ENCODE data around the gene PLEKHH1. TPM values are rescaled to one million over a fixed set of nuclear protein-coding genes. Genes with fewer than 3 reads are reported as not detected.

Gene PLEKHH1
- total and polyA plus RNA-seq, 3 donors from 2014 or later: 21.4 to 61.3 (median 49.1) TPM

GRCh38 chr14:67549734-67550133 lies 16.6 kb downstream of the PLEKHH1 start:
- no peak for DNase-seq
- Histone ChIP-seq H3K4me3 (no peak overlapping the region), H3K27ac (no peak overlapping the region), H3K36me3 (ENCODE audit: low read depth, missing control alignments) (no peaks in the 10 kb centered on the region), H3K4me1 (no peaks in the 10 kb centered on the region), H3K9me3 (no peaks in the 10 kb centered on the region), H3K27me3 (no peaks in the 10 kb centered on the region)
- WGBS, 2 donors: 87 to 89% methylated on average over 4 of the region's 4 CpGs
- intact Hi-C loops (cut with DNase I; ENCODE audit: low total_unique reads): no loop called here
- TF ChIP-seq CTCF (IDR thresholded peaks at IDR 0.05) (no peak), POLR2A (IDR thresholded peaks at IDR 0.05) (no peak)

GRCh38 chr14:67551123-67551522 lies 18.0 kb downstream of the PLEKHH1 start:
- TF ChIP-seq CTCF (IDR thresholded peaks at IDR 0.05) (no peak), POLR2A (IDR thresholded peaks at IDR 0.05) (no peak)
- 85 to 93% methylated on average over 3 of the region's 3 CpGs for WGBS, 2 donors
- Histone ChIP-seq H3K4me3 (no peak overlapping the region), H3K36me3 (ENCODE audit: low read depth, missing control alignments) (no peaks in the 10 kb centered on the region), H3K4me1 (no peaks in the 10 kb centered on the region), H3K27me3 (no peaks in the 10 kb centered on the region), H3K27ac (no peak overlapping the region), H3K9me3 (no peaks in the 10 kb centered on the region)
- intact Hi-C loops (cut with DNase I; ENCODE audit: low total_unique reads): no loop called here
- no peak for DNase-seq

- intact Hi-C loops (cut with DNase I; ENCODE audit: low total_unique reads): no loop called here
- TF ChIP-seq CTCF (IDR thresholded peaks at IDR 0.05) (no peak), POLR2A (IDR thresholded peaks at IDR 0.05) (no peak)
- no peaks in the 10 kb centered on the region for H3K4me1 ChIP-seq
- H3K27me3 ChIP-seq: no peaks in the 10 kb centered on the region
- H3K27ac ChIP-seq: no peak overlapping the region
- no peak for DNase-seq
- no peak overlapping the region for H3K4me3 ChIP-seq
- no peaks in the 10 kb centered on the region for H3K36me3 ChIP-seq (ENCODE audit: low read depth, missing control alignments)
- H3K9me3 ChIP-seq: no peaks in the 10 kb centered on the region
- WGBS, 2 donors: 93 to 94% methylated on average over 3 of the region's 3 CpGs
Measured at GRCh38 chr14:67551940-67552339, 18.9 kb downstream of the PLEKHH1 start.

- Histone ChIP-seq H3K4me3 (no peak overlapping the region), H3K4me1 (no peaks in the 10 kb centered on the region), H3K27me3 (no peaks in the 10 kb centered on the region), H3K36me3 (ENCODE audit: low read depth, missing control alignments) (no peaks in the 10 kb centered on the region), H3K27ac (no peak overlapping the region), H3K9me3 (no peaks in the 10 kb centered on the region)
- 48 to 53% methylated on average over 3 of the region's 3 CpGs for WGBS, 2 donors
- DNase-seq: no peak
- TF ChIP-seq POLR2A (IDR thresholded peaks at IDR 0.05) (no peak), CTCF (IDR thresholded peaks at IDR 0.05) (no peak)
- intact Hi-C loops (cut with DNase I; ENCODE audit: low total_unique reads): no loop called here
Measured at GRCh38 chr14:67553547-67553946, 20.5 kb downstream of the PLEKHH1 start.

- Histone ChIP-seq H3K9me3 (no peaks in the 10 kb centered on the region), H3K27me3 (no peaks in the 10 kb centered on the region), H3K4me3 (no peak overlapping the region), H3K36me3 (ENCODE audit: low read depth, missing control alignments) (no peaks in the 10 kb centered on the region), H3K4me1 (no peaks in the 10 kb centered on the region), H3K27ac (no peak overlapping the region)
- no peak for TF ChIP-seq CTCF (IDR thresholded peaks at IDR 0.05)
- no peak for TF ChIP-seq POLR2A (IDR thresholded peaks at IDR 0.05)
- DNase-seq: no peak
- WGBS, 2 donors: 94 to 97% methylated on average over 4 to 7 of the region's 7 CpGs
- intact Hi-C loops (cut with DNase I; ENCODE audit: low total_unique reads): no loop called here
Measured at GRCh38 chr14:67554341-67554740, 21.3 kb downstream of the PLEKHH1 start.

All from testis (tissue), 3 donors.